H1 (cell line): ENCODE results near the gene MYLK4. TPM values are rescaled to one million over a fixed set of nuclear protein-coding genes. Genes with fewer than 3 reads are reported as not detected.

ENCODE experiments used
- CTCF ChIA-PET: fragments of 300-600 bp; sonication (Branson Sonifier 250); formaldehyde crosslinking; loops from one replicate; lab custom pipeline; 2021; ENCODE audit not compliant: partially characterized antibody; lab: Charles Lee
- POLR2A ChIA-PET: fragments of 300-600 bp; sonication (Branson Sonifier 250); formaldehyde crosslinking; loops from one replicate; lab custom pipeline; 2021; ENCODE audit warnings: inconsistent platforms; ENCODE audit not compliant: partially characterized antibody; lab: Charles Lee
- DNase-seq, 2 experiments: peaks; one replicate each; pipeline versions ENCODE4 v3.0.0 to v3.0.0-alpha.2; 2010 to 2022; ENCODE audit warnings: low spot score in 2 of 2, low read depth in 1 of 2, mixed read lengths in 1 of 2
- FAIRE-seq: peaks from 2 replicates; lab custom pipeline; 2011; peaks lifted over from hg19 to GRCh38; lab: Jason Lieb, UNC
- H2AFZ ChIP-seq: 2 replicates; pipeline ENCODE4 v1.8.1; 2012; ENCODE audit warnings: low read length, inconsistent platforms
- H2AK5ac ChIP-seq: 2 replicates; pipeline ENCODE4 v1.6.1; 2013; ENCODE audit warnings: low read depth, low read length
- H2BK120ac ChIP-seq: replicated peaks from 2 replicates; pipeline ENCODE3; 2013; ENCODE audit warnings: low read depth, low read length, inconsistent platforms
- H2BK12ac ChIP-seq: 2 replicates; pipeline ENCODE4 v1.6.1; 2013; ENCODE audit warnings: low read depth, low read length
- H2BK15ac ChIP-seq: 2 replicates; pipeline ENCODE4 v1.6.1; 2013; ENCODE audit warnings: low read length
- H2BK20ac ChIP-seq: 2 replicates; pipeline ENCODE4 v1.6.1; 2013; ENCODE audit warnings: low read length
- H2BK5ac ChIP-seq: 2 replicates; pipeline ENCODE4 v1.6.1; 2013; ENCODE audit warnings: low read depth, low read length
- H3K14ac ChIP-seq: 2 replicates; pipeline ENCODE4 v1.6.1; 2013; ENCODE audit warnings: inconsistent platforms; ENCODE audit not compliant: insufficient read length
- H3K18ac ChIP-seq: 2 replicates; pipeline ENCODE4 v1.6.1; 2013; ENCODE audit warnings: low read length; ENCODE audit errors: extremely low read depth
- H3K23ac ChIP-seq: 2 replicates; pipeline ENCODE4 v1.6.1; 2013; ENCODE audit warnings: inconsistent platforms; ENCODE audit not compliant: insufficient read length
- H3K23me2 ChIP-seq: 2 replicates; pipeline ENCODE4 v1.6.1; 2013; ENCODE audit warnings: low read depth, low read length
- H3K27ac ChIP-seq: 2 replicates; pipeline ENCODE4 v1.6.1; 2011; ENCODE audit warnings: low read depth, low read length, inconsistent platforms
- H3K27me3 ChIP-seq, 4 experiments: replicated peaks in 1 of 4; 1 replicate in 1 of 4; 2 replicates in 3 of 4; pipeline versions ENCODE4 v1.6.1 to v1.8.1; 2011 to 2013; ENCODE audit warnings: low read length in 3 of 4, mild to moderate bottlenecking in 3 of 4, inconsistent platforms in 2 of 4, mixed read lengths in 2 of 4, moderate library complexity in 1 of 4; ENCODE audit not compliant: control insufficient read depth in 3 of 4, insufficient read depth in 3 of 4; ENCODE audit errors: extremely low read depth in 1 of 4
- H3K36me3 ChIP-seq, 4 experiments: 2 replicates each; pipeline versions ENCODE4 v1.6.1 to v1.8.1; 2011 to 2013; ENCODE audit warnings: mild to moderate bottlenecking in 4 of 4, low read length in 3 of 4, moderate library complexity in 2 of 4, control low read depth in 1 of 4, inconsistent platforms in 1 of 4; ENCODE audit not compliant: insufficient read depth in 4 of 4, control insufficient read depth in 2 of 4
- H3K4ac ChIP-seq: replicated peaks from 2 replicates; pipeline ENCODE3; 2013; ENCODE audit warnings: low read length, low read depth, mixed read lengths, inconsistent platforms; ENCODE audit not compliant: insufficient read length
- H3K4me1 ChIP-seq, 4 experiments: replicated peaks in 1 of 4; 1 replicate in 1 of 4; 2 replicates in 3 of 4; pipeline versions ENCODE4 v1.6.1 to v1.8.1; 2011 to 2013; ENCODE audit warnings: low read length in 3 of 4, inconsistent platforms in 2 of 4, mixed read lengths in 1 of 4; ENCODE audit not compliant: insufficient read depth in 4 of 4, control insufficient read depth in 3 of 4
- H3K4me2 ChIP-seq, 2 experiments: 2 replicates each; pipeline versions ENCODE4 v1.6.1 to v1.8.1; 2011 to 2013; ENCODE audit warnings: low read depth in 2 of 2, low read length in 2 of 2, control low read depth in 1 of 2, inconsistent platforms in 1 of 2, mild to moderate bottlenecking in 1 of 2; ENCODE audit not compliant: insufficient read depth in 1 of 2
- H3K4me3 ChIP-seq, 4 experiments: fragments of 200-600, 300-600 bp in 1 of 4; sonication (generic), shearing (Covaris generic), sonication (Bioruptor Twin) in 1 of 4; 2 replicates each; pipeline versions ENCODE4 v1.5.1 to v1.8.1; 2011 to 2016; ENCODE audit warnings: low read length in 4 of 4, low read depth in 3 of 4, control low read depth in 2 of 4, inconsistent platforms in 2 of 4, mild to moderate bottlenecking in 2 of 4, mixed read lengths in 1 of 4, moderate library complexity in 1 of 4; ENCODE audit not compliant: insufficient read depth in 2 of 4; ENCODE audit errors: extremely low read depth in 1 of 4
- H3K56ac ChIP-seq: replicated peaks from 2 replicates; pipeline ENCODE3; 2013; ENCODE audit warnings: low read depth, mild to moderate bottlenecking, mixed read lengths, low read length, inconsistent platforms; ENCODE audit not compliant: insufficient read length
- H3K79me1 ChIP-seq: 2 replicates; pipeline ENCODE4 v1.6.1; 2013; ENCODE audit warnings: low read depth, low read length, control low read depth
- H3K79me2 ChIP-seq, 2 experiments: 2 replicates each; pipeline versions ENCODE4 v1.6.1 to v1.8.1; 2012 to 2013; ENCODE audit warnings: low read length in 2 of 2, mild to moderate bottlenecking in 2 of 2, inconsistent platforms in 1 of 2; ENCODE audit not compliant: insufficient read depth in 2 of 2, control insufficient read depth in 1 of 2
- H3K9ac ChIP-seq, 4 experiments: replicated peaks in 1 of 4; 1 replicate in 1 of 4; 2 replicates in 3 of 4; pipeline versions ENCODE4 v1.6.1 to v1.8.1; 2011 to 2013; ENCODE audit warnings: low read depth in 3 of 4, low read length in 3 of 4, control low read depth in 2 of 4, mild to moderate bottlenecking in 2 of 4, moderate library complexity in 2 of 4, inconsistent platforms in 1 of 4; ENCODE audit errors: extremely low read depth in 1 of 4
- H3K9me3 ChIP-seq, 2 experiments: 2 replicates each; pipeline versions ENCODE4 v1.6.1 to v1.8.1; 2012 to 2013; ENCODE audit warnings: mild to moderate bottlenecking in 2 of 2, moderate library complexity in 2 of 2, control low read depth in 1 of 2, inconsistent platforms in 1 of 2, low read depth in 1 of 2, low read length in 1 of 2, mixed read lengths in 1 of 2; ENCODE audit not compliant: insufficient read depth in 2 of 2
- H4K20me1 ChIP-seq, 2 experiments: replicated peaks in 1 of 2; 2 replicates each; pipeline versions ENCODE3 to v1.8.1; 2011 to 2013; ENCODE audit warnings: inconsistent platforms in 2 of 2, low read length in 2 of 2, mild to moderate bottlenecking in 1 of 2; ENCODE audit not compliant: insufficient read depth in 2 of 2, control insufficient read depth in 1 of 2
- H4K5ac ChIP-seq: 2 replicates; pipeline ENCODE4 v1.6.1; 2013; ENCODE audit warnings: low read length, low read depth, mixed read lengths, inconsistent platforms; ENCODE audit not compliant: insufficient read length
- H4K8ac ChIP-seq: 2 replicates; pipeline ENCODE4 v1.8.0; 2013; ENCODE audit warnings: mild to moderate bottlenecking, moderate library complexity, low read length, inconsistent platforms; ENCODE audit not compliant: insufficient read depth; ENCODE audit errors: extremely low read depth
- H4K91ac ChIP-seq: replicated peaks from 2 replicates; pipeline ENCODE3; 2013; ENCODE audit warnings: low read length, mixed read lengths, inconsistent platforms; ENCODE audit not compliant: insufficient read length
- BCL11A ChIP-seq, 2 experiments: IDR thresholded peaks; one replicate each; pipeline ENCODE4 v1.6.1; 2011; ENCODE audit warnings: low read depth in 2 of 2, low read length in 2 of 2, mild to moderate bottlenecking in 2 of 2
- CEBPB ChIP-seq: IDR thresholded peaks from 2 replicates; pipeline ENCODE4 v1.6.1; 2012; ENCODE audit warnings: low read depth, low read length
- CTBP2 ChIP-seq: IDR thresholded peaks from 2 replicates; pipeline ENCODE4 v1.7.0; 2011; ENCODE audit warnings: borderline replicate concordance, mild to moderate bottlenecking, moderate library complexity, mixed read lengths, low read length; ENCODE audit not compliant: insufficient read depth, insufficient read length
- WGBS, 2 experiments: shearing (Covaris generic) in 1 of 2; methylation state at CpG; one replicate each; pipeline versions ENCODE4 v1.1.6 to v1.1.7; 2013 to 2015; ENCODE audit warnings: low lambda C conversion rate in 2 of 2, mixed read lengths in 2 of 2, inconsistent platforms in 1 of 2, low coverage in 1 of 2, missing lambda C conversion rate in 1 of 2; ENCODE audit not compliant: insufficient replicate concordance in 2 of 2, insufficient coverage in 1 of 2, insufficient read length in 1 of 2; ENCODE audit errors: extremely low coverage in 1 of 2, missing lambda C conversion rate in 1 of 2; 5-methylcytosine and 5-hydroxymethylcytosine counted together
- polyA plus RNA-seq, 7 experiments: library from polyadenylated mRNA; depleted of rRNA in 3 of 7; stranded (reverse) in 5 of 7; unstranded in 2 of 7; fragments of >200 nt in 5 of 7; fragments of 200-250 nt in 2 of 7; gene quantifications; 1 replicate in 5 of 7; 2 replicates in 1 of 7; 4 replicates in 1 of 7; pipeline versions ENCODE4 v1.2.1 to v1.2.3, GENCODE V29; 2011 to 2013; ENCODE audit warnings: missing spikeins in 2 of 7, mixed read lengths in 2 of 7
- total RNA-seq: library from RNA; stranded (reverse); fragmentation: NEBNext Ultra II Directional; extraction: Animal tissue kit (Norgen Biotek cat#: 25700); gene quantifications from 2 replicates; pipeline ENCODE4 v1.2.1, GENCODE V29; 2021

Gene MYLK4
- total and polyA plus RNA-seq, 2 of the 8 experiments (the other 6 are each of a cell fraction or from before 2014, with no cell fraction given), result 0.11 to 0.17 TPM

DNA sequence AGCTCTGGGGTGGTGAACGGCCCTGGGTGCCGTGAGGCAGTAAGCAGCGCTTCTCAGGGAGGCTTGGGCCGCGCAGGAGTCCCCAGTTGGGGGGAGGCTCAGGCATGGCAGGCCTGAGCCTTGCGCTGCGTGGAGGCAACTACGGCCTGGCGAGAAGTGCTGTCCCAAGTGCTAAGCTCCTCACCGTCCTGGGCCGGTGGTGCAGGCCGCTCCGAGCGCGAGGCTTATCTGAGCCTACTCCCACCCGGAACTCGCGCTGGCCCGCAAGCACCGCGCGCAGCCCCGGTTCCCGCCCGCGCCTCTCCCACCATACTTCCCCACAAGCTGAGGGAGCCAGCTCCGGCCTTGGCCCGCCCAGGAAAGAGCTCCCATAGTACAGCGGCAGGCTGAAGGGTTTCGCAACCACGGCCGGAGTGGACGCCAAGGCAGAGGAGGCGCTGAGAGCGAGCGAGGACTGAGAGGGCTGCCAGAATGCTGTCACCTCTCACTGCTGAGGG is 12.7 kb upstream of the MYLK4 start:
- H2AK5ac ChIP-seq, result no peak overlapping the region
- no peak overlapping the region for H2AFZ ChIP-seq
- peaks cover 13% of the 10 kb centered on the region for H3K79me1 ChIP-seq
- no peak overlapping the region for H3K23ac ChIP-seq
- H4K20me1 ChIP-seq, result peaks cover 14% of the 10 kb centered on the region in 2 experiments
- no peak overlapping the region for H2BK120ac ChIP-seq
- no peak overlapping the region for H4K8ac ChIP-seq
- no peak overlapping the region for H3K18ac ChIP-seq
- no peak overlapping the region for H3K4me3 ChIP-seq
- no peaks in the 10 kb centered on the region for H3K27me3 ChIP-seq
- H3K36me3 ChIP-seq, result no peaks in the 10 kb centered on the region
- FAIRE-seq, result no peak
- H3K9ac ChIP-seq, result no peak overlapping the region
- ChIA-PET CTCF (interaction anchor here (0.6 to 9.0 kb wide), 8 partner anchors 11 to 880 kb away, joined by 3 to 163 read pairs (median 4); partner anchors contain the start of genes MYLK4 and SERPINB1), POLR2A (interaction anchor here (0.8 to 5.6 kb wide), 5 partner anchors 9 to 236 kb away, joined by 3 to 21 read pairs (median 3); partner anchors contain the start of gene NQO2)
- no peak overlapping the region for H3K14ac ChIP-seq
- H3K4me1 ChIP-seq, result peaks cover 0 to 5% (median 4%) of the 10 kb centered on the region in 4 experiments; a peak in 4 of 7 replicates
- H3K56ac ChIP-seq, result no peak overlapping the region
- no peak overlapping the region for H2BK12ac ChIP-seq
- H3K9me3 ChIP-seq, result no peaks in the 10 kb centered on the region
- WGBS, 2 experiments, result 94% methylated on average over 17 of the region's 36 CpGs; no CpG with 5 or more reads in 1 of the 2 experiments
- H2BK20ac ChIP-seq, result no peak overlapping the region
- H2BK15ac ChIP-seq, result no peak overlapping the region
- peaks cover 11% of the 10 kb centered on the region for H3K23me2 ChIP-seq
- TF ChIP-seq CTBP2, result no peak
- TF ChIP-seq CEBPB, result 0 out of 2 replicates have a peak, but pooled peaks have one; percentile 17
- no peak for TF ChIP-seq BCL11A (IDR thresholded peaks at IDR 0.05; ENCODE audit: low read depth in 2 of 2, low read length in 2 of 2)
- H4K5ac ChIP-seq, result no peak overlapping the region
- no peak overlapping the region for H3K4ac ChIP-seq
- no peak overlapping the region for H3K27ac ChIP-seq
- DNase-seq, result no peak
- H3K4me2 ChIP-seq, result no peak overlapping the region
- H2BK5ac ChIP-seq, result no peak overlapping the region
- H4K91ac ChIP-seq, result no peak overlapping the region
- peaks cover 14 to 23% of the 10 kb centered on the region in 2 experiments for H3K79me2 ChIP-seq
